Measurements from ENCODE around the gene AGTPBP1.

DNA sequence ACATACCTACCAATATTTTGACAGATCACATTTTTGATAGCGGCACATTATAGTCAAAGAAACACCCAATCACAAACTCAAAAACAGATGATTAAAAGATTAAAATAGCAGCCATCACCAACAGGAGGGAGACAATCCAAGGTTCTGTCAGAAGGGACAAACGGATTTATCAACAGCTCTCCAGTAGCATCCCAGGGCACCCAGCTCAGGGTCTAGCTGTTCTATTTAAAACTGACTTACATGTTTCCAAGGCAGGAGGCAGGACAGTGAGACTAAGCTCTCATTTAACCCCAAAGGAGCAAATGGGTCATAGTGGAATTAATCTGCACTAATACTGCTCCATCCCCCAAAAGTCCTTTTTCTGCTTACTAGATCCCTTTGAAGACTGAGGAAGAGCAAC is 3.2 kb downstream of the AGTPBP1 start:
- TF ChIP-seq POLR2A (IDR thresholded peaks at IDR 0.05) (no peak), POLR2AphosphoS5 (IDR thresholded peaks at IDR 0.05) (no peak)
- TF ChIP-seq, protein P1, sequence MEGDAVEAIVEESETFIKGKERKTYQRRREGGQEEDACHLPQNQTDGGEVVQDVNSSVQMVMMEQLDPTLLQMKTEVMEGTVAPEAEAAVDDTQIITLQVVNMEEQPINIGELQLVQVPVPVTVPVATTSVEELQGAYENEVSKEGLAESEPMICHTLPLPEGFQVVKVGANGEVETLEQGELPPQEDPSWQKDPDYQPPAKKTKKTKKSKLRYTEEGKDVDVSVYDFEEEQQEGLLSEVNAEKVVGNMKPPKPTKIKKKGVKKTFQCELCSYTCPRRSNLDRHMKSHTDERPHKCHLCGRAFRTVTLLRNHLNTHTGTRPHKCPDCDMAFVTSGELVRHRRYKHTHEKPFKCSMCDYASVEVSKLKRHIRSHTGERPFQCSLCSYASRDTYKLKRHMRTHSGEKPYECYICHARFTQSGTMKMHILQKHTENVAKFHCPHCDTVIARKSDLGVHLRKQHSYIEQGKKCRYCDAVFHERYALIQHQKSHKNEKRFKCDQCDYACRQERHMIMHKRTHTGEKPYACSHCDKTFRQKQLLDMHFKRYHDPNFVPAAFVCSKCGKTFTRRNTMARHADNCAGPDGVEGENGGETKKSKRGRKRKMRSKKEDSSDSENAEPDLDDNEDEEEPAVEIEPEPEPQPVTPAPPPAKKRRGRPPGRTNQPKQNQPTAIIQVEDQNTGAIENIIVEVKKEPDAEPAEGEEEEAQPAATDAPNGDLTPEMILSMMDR (IDR thresholded peaks at IDR 0.05): no peak
